Measurements from ENCODE around the gene LRRC4C. TPM values are rescaled to one million over a fixed set of nuclear protein-coding genes. Genes with fewer than 3 reads are reported as not detected.

The LRRC4C gene
- total RNA-seq, 2 donors from 2014 or later, result 0.84 to 0.95 TPM

DNA sequence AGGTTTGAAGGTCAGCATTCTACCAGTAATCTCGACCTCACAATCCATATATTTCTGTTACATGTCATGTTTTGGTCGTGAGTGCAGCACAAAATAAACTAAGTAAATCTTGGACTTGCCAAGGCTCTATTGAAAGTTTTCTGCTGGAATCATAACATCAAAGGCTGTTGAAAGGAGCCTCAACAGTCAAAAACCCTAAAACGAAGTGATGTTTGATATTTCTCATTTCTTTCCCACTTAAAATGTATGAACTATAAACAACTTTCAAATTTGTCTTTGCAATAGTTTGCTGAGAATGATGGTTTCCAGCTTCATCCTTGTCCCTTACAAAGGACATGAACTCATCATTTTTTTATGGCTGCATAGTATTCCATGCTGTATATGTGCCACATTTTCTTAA, 1118.5 kb downstream of the LRRC4C start:
- H3K4me3 Mint-ChIP-seq, result no peak overlapping the region
- 81 to 92% methylated on average over 2 to 3 of the region's 3 CpGs for WGBS, 2 experiments (ENCODE audit: insufficient coverage in 1 of 2, insufficient read length in 1 of 2)

DNA sequence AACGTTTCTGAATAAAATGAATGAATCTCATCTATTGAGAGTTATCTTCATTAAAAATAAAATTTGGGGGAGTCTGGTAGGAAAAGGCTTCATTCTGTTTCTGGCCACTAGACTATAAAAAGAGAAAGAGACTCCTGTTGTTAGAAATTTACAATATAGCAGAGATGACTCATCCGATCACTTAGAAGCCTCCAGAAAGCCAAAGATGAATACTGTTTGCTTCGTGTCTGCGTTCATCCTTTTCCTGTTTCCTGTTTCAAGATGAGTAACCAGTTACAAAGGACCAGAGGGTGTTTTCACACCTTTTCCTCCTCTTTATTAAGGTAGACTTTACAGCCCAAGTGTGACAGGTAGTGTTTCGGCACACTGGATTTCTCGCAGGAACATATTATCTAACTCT, 1120.7 kb downstream of the LRRC4C start:
- 80 to 82% methylated on average over 3 to 5 of the region's 6 CpGs for WGBS, 2 experiments (ENCODE audit: insufficient coverage in 1 of 2, insufficient read length in 1 of 2)
- no peaks in the 10 kb centered on the region for H3K9me3 ChIP-seq (ENCODE audit: control insufficient read depth, low read length)
- Mint-ChIP-seq H3K9me3 (no peaks in the 10 kb centered on the region), H3K27me3 (ENCODE audit: insufficient read depth) (no peaks in the 10 kb centered on the region), H3K4me3 (no peak overlapping the region), H3K4me1 (peaks cover 8% of the 10 kb centered on the region), H3K36me3 (ENCODE audit: low read depth) (no peaks in the 10 kb centered on the region), H3K27ac (no peak overlapping the region)
- H3K27ac ChIP-seq (ENCODE audit: low read depth, low read length), result no peak overlapping the region
- no peak overlapping the region for H3K9ac ChIP-seq (ENCODE audit: extremely low read depth, low read length, poor library complexity, severe bottlenecking)
- H3K27me3 ChIP-seq (ENCODE audit: control insufficient read depth, insufficient read depth, low read length, poor library complexity, severe bottlenecking), result no peaks in the 10 kb centered on the region
- no peaks in the 10 kb centered on the region for H3K4me1 ChIP-seq (ENCODE audit: control insufficient read depth, insufficient read depth, low read length)
- H3K36me3 ChIP-seq (ENCODE audit: control insufficient read depth, insufficient read depth, low read length), result no peaks in the 10 kb centered on the region
- H3K4me3 ChIP-seq (ENCODE audit: low read length), result no peak overlapping the region
- no peak for DNase-seq
- TF ChIP-seq, protein P1, sequence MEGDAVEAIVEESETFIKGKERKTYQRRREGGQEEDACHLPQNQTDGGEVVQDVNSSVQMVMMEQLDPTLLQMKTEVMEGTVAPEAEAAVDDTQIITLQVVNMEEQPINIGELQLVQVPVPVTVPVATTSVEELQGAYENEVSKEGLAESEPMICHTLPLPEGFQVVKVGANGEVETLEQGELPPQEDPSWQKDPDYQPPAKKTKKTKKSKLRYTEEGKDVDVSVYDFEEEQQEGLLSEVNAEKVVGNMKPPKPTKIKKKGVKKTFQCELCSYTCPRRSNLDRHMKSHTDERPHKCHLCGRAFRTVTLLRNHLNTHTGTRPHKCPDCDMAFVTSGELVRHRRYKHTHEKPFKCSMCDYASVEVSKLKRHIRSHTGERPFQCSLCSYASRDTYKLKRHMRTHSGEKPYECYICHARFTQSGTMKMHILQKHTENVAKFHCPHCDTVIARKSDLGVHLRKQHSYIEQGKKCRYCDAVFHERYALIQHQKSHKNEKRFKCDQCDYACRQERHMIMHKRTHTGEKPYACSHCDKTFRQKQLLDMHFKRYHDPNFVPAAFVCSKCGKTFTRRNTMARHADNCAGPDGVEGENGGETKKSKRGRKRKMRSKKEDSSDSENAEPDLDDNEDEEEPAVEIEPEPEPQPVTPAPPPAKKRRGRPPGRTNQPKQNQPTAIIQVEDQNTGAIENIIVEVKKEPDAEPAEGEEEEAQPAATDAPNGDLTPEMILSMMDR (conservative IDR thresholded peaks at IDR 0.05), result no peak

More for the DNA sequence above, 1118.5 kb downstream of the LRRC4C start:
- no peak overlapping the region for H3K9ac ChIP-seq (ENCODE audit: extremely low read depth, low read length, poor library complexity, severe bottlenecking)
- no peaks in the 10 kb centered on the region for H3K9me3 ChIP-seq (ENCODE audit: control insufficient read depth, low read length)
- H3K27me3 ChIP-seq (ENCODE audit: control insufficient read depth, insufficient read depth, low read length, poor library complexity, severe bottlenecking), result no peaks in the 10 kb centered on the region
- no peaks in the 10 kb centered on the region for H3K27me3 Mint-ChIP-seq (ENCODE audit: insufficient read depth)
- no peak overlapping the region for H3K27ac ChIP-seq (ENCODE audit: low read depth, low read length)
- H3K9me3 Mint-ChIP-seq, result no peaks in the 10 kb centered on the region
- no peaks in the 10 kb centered on the region for H3K4me1 ChIP-seq (ENCODE audit: control insufficient read depth, insufficient read depth, low read length)
- H3K36me3 ChIP-seq (ENCODE audit: control insufficient read depth, insufficient read depth, low read length), result no peaks in the 10 kb centered on the region
- TF ChIP-seq, protein P1 (conservative IDR thresholded peaks at IDR 0.05), result no peak
- no peak for DNase-seq
- H3K36me3 Mint-ChIP-seq (ENCODE audit: low read depth), result no peaks in the 10 kb centered on the region
- H3K4me1 Mint-ChIP-seq, result peaks cover 8% of the 10 kb centered on the region
- H3K27ac Mint-ChIP-seq, result no peak overlapping the region
- no peak overlapping the region for H3K4me3 ChIP-seq (ENCODE audit: low read length)

DNA sequence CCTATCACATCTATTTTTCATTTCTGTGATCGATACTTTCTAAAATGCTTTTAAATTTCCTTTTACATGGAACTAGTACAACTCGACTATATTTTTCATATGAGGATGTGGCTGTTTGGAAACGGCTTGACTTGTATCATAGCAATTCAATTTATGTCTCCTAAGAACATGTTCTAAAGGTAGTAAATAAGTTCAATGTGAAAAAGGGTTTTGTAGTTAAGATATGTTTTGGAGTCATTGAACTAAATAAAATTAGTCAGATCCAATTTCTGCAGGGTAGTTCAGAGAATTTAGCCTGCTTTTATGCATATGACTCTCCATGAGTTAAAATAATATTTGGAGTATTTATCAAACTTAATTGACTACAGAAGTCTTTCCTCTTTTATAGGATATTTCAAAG, 1121.4 kb downstream of the LRRC4C start:
- Histone ChIP-seq H3K27me3 (ENCODE audit: control insufficient read depth, insufficient read depth, low read length, poor library complexity, severe bottlenecking) (no peaks in the 10 kb centered on the region), H3K9me3 (ENCODE audit: control insufficient read depth, low read length) (no peaks in the 10 kb centered on the region), H3K4me3 (ENCODE audit: low read length) (no peak overlapping the region), H3K36me3 (ENCODE audit: control insufficient read depth, insufficient read depth, low read length) (no peaks in the 10 kb centered on the region), H3K27ac (ENCODE audit: low read depth, low read length) (no peak overlapping the region), H3K9ac (ENCODE audit: extremely low read depth, low read length, poor library complexity, severe bottlenecking) (no peak overlapping the region), H3K4me1 (ENCODE audit: control insufficient read depth, insufficient read depth, low read length) (no peaks in the 10 kb centered on the region)
- TF ChIP-seq, protein P1 (conservative IDR thresholded peaks at IDR 0.05), result no peak
- no peaks in the 10 kb centered on the region for H3K36me3 Mint-ChIP-seq (ENCODE audit: low read depth)
- H3K9me3 Mint-ChIP-seq, result no peaks in the 10 kb centered on the region
- no peak overlapping the region for H3K27ac Mint-ChIP-seq
- no peak overlapping the region for H3K4me3 Mint-ChIP-seq
- H3K4me1 Mint-ChIP-seq, result peaks cover 8% of the 10 kb centered on the region
- 96% methylated on average over 3 of the region's 3 CpGs; no CpG with 5 or more reads in 1 of the 2 experiments for WGBS, 2 experiments (ENCODE audit: insufficient coverage in 1 of 2, insufficient read length in 1 of 2)
- no peaks in the 10 kb centered on the region for H3K27me3 Mint-ChIP-seq (ENCODE audit: insufficient read depth)
- no peak for DNase-seq

Data from endodermal cell (in vitro differentiated cells).